Measurements from ENCODE around the gene MIPOL1.

The MIPOL1 gene

GRCh38 chr14:37406095-37406494, 208.4 kb downstream of the MIPOL1 start (continued):
- no peak for TF ChIP-seq HOXD13 (CRISPR knock-in tag; IDR thresholded peaks at IDR 0.05; ENCODE audit: borderline replicate concordance)
- no peak for TF ChIP-seq ZNF394 (tag by site-specific recombination; IDR thresholded peaks at IDR 0.05; ENCODE audit: borderline replicate concordance)
- no peak for TF ChIP-seq ZNF501 (tag by site-specific recombination; IDR thresholded peaks at IDR 0.05)
- no peak for TF ChIP-seq ZNF132 (tag by site-specific recombination; IDR thresholded peaks at IDR 0.05; ENCODE audit: borderline replicate concordance)
- no peak for TF ChIP-seq ZNF585B (tag by site-specific recombination; IDR thresholded peaks at IDR 0.05)

- Histone ChIP-seq H3K4me1 (ENCODE audit: control insufficient read depth, insufficient read depth, low read length) (no peaks in the 10 kb centered on the region; the same call in 1 of the 2 replicates), H3K27ac (ENCODE audit: extremely low read depth, low read depth, low read length) (no peak overlapping the region), H3K9me3 (ENCODE audit: control insufficient read depth, insufficient read depth, low read depth, low read length) (no peaks in the 10 kb centered on the region), H3K4me3 (ENCODE audit: low read depth, low read length) (no peak overlapping the region), H3K36me3 (ENCODE audit: control insufficient read depth in 2 of 2, insufficient read depth in 1 of 2, low read length in 2 of 2) (no peaks in the 10 kb centered on the region; a peak in 1 of 3 replicates)
- TF ChIP-seq BCL6B (tag by site-specific recombination; IDR thresholded peaks at IDR 0.05) (no peak), ZNF544 (tag by site-specific recombination; IDR thresholded peaks at IDR 0.05) (no peak), ZNF785 (tag by site-specific recombination; IDR thresholded peaks at IDR 0.05) (no peak), ZNF747 (tag by site-specific recombination; IDR thresholded peaks at IDR 0.05) (no peak), ZNF121 (tag by site-specific recombination; IDR thresholded peaks at IDR 0.05) (no peak), ZNF214 (tag by site-specific recombination; IDR thresholded peaks at IDR 0.05; ENCODE audit: borderline replicate concordance) (no peak), ZNF302 (tag by site-specific recombination; IDR thresholded peaks at IDR 0.05; ENCODE audit: low read depth) (no peak), ZNF664 (tag by site-specific recombination; IDR thresholded peaks at IDR 0.05) (no peak), ZNF37A (tag by site-specific recombination; IDR thresholded peaks at IDR 0.05) (no peak), ZNF830 (tag by site-specific recombination; IDR thresholded peaks at IDR 0.05; ENCODE audit: low read depth) (no peak), ZNF292 (tag by site-specific recombination; IDR thresholded peaks at IDR 0.05; ENCODE audit: borderline replicate concordance, low read depth) (no peak), ZNF280C (tag by site-specific recombination; IDR thresholded peaks at IDR 0.05) (no peak), ZNF133 (tag by site-specific recombination; IDR thresholded peaks at IDR 0.05) (no peak), ZNF555 (tag by site-specific recombination; conservative IDR thresholded peaks at IDR 0.05) (no peak), ZFP41 (tag by site-specific recombination; IDR thresholded peaks at IDR 0.05; ENCODE audit: borderline replicate concordance) (no peak), ZNF362 (tag by site-specific recombination; IDR thresholded peaks at IDR 0.05) (no peak), SCRT1 (tag by site-specific recombination; IDR thresholded peaks at IDR 0.05; ENCODE audit: borderline replicate concordance) (no peak), ZNF596 (tag by site-specific recombination; IDR thresholded peaks at IDR 0.05) (no peak)
- ChIA-PET POLR2A (no interaction called here), CTCF (interaction anchor here (0.7 kb wide), 1 partner anchor 1604 kb away, joined by 3 read pairs; no protein-coding TSS in a partner anchor)
Measured at GRCh38 chr14:37411079-37411735, 213.5 kb downstream of the MIPOL1 start.
